T-helper 1 cell treated with Interleukin-12 subunit alpha and Interleukin-12 subunit beta and Interleukin-4 antibody, amounts not matched to agents 30 μg/mL and 1 μg/mL, for 36 hours (primary cell): Measurements from ENCODE around the gene FLNB.

Experiments
- H3K27ac Mint-ChIP-seq: one replicate; pipeline ENCODE4 v1.8.0; 2021; ENCODE audit warnings: mild to moderate bottlenecking, mixed read lengths
- H3K27me3 Mint-ChIP-seq: one replicate; pipeline ENCODE4 v1.8.0; 2021; ENCODE audit warnings: low read depth, mixed read lengths
- H3K36me3 Mint-ChIP-seq: one replicate; pipeline ENCODE4 v1.8.0; 2021; ENCODE audit warnings: low read depth, mixed read lengths
- H3K4me1 Mint-ChIP-seq: one replicate; pipeline ENCODE4 v1.8.0; 2021; ENCODE audit warnings: low read depth, mixed read lengths
- H3K4me3 Mint-ChIP-seq: one replicate; pipeline ENCODE4 v1.8.0; 2021; ENCODE audit warnings: mild to moderate bottlenecking, moderate library complexity, mixed read lengths
- H3K9me3 Mint-ChIP-seq: one replicate; pipeline ENCODE4 v1.8.0; 2021; ENCODE audit warnings: mixed read lengths

The FLNB gene

DNA sequence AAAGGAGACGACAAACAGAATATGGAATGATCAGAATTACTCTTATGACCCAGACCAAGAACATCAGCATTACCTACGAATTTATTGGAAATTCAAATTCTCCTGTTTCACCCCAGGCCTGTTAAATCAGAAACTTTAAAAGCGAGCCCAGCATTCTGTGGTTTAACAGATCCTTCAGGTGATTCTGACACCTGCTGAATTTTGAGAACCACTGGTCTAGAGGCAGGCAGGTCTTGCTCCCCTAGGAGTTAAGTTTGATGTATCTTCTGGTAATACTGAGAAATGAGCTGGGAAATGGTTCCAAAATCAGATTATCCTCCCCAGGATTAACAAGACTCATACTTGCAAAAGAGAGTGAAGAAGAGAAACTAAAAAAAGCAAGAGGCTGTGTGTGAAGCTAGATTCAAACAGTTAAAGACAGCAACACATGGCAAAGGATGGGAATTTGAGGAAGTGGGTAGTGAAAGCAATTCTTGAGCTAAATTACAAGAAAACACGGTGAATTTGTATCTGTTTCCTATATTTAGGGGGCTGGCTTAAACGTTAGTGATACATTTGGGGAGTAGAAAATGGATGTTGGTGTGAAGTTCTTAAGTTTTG is 66.0 kb downstream of the FLNB start:
- Mint-ChIP-seq H3K27ac (peak overlapping the region; percentile 8), H3K4me1 (peaks cover 13% of the 10 kb centered on the region), H3K4me3 (peak overlapping the region; percentile 10), H3K27me3 (no peaks in the 10 kb centered on the region), H3K9me3 (no peaks in the 10 kb centered on the region), H3K36me3 (peaks cover 5% of the 10 kb centered on the region)

GRCh38 chr3:58074997-58075396 is 66.8 kb downstream of the FLNB start:
- no peak overlapping the region for H3K4me3 Mint-ChIP-seq
- peaks cover 10% of the 10 kb centered on the region for H3K36me3 Mint-ChIP-seq
- no peaks in the 10 kb centered on the region for H3K9me3 Mint-ChIP-seq
- peaks cover 17% of the 10 kb centered on the region for H3K4me1 Mint-ChIP-seq
- no peak overlapping the region for H3K27ac Mint-ChIP-seq
- H3K27me3 Mint-ChIP-seq: no peaks in the 10 kb centered on the region

DNA sequence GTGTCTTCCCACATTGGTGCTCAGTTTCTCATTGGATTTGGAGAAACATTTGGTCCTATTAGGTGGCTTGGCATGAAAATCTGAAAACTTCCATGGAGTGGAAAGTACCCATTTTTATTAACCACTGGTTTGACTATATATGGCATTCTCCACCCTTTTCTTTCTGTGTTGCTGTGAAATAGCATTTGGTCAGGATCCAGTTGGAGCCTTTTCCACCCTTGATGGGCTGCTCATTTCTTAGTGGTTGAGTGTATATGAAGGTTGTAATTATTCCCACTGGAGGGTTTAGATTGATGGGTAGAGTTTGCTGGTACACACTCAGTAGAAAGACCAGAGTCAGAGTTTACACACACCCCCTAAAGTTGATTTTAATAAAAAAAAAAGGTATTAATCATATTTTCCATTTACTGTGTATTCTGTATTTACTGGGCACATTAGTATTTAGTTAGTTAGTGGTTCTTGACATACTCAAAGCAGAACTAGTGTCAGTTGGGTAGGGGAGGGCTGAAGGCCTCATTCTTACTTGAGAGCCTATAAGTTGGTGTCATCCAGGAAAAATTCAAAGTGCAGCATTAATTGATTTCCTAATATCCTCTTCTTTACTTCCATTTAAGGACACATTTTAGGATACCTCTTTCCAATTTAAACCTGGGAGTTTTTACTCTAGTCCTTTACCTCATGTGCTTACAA is 69.5 kb downstream of the FLNB start:
- H3K27ac Mint-ChIP-seq: no peak overlapping the region

GRCh38 chr3:58078610-58079009 is 70.4 kb downstream of the FLNB start:
- H3K27ac Mint-ChIP-seq: no peak overlapping the region
- no peaks in the 10 kb centered on the region for H3K27me3 Mint-ChIP-seq
- no peaks in the 10 kb centered on the region for H3K9me3 Mint-ChIP-seq
- peaks cover 27% of the 10 kb centered on the region for H3K4me1 Mint-ChIP-seq
- H3K36me3 Mint-ChIP-seq: peaks cover 16% of the 10 kb centered on the region
- no peak overlapping the region for H3K4me3 Mint-ChIP-seq

More for the DNA sequence above, 69.5 kb downstream of the FLNB start:
- Mint-ChIP-seq H3K4me1 (peaks cover 27% of the 10 kb centered on the region), H3K36me3 (peaks cover 16% of the 10 kb centered on the region), H3K27me3 (no peaks in the 10 kb centered on the region), H3K4me3 (no peak overlapping the region), H3K9me3 (no peaks in the 10 kb centered on the region)

DNA sequence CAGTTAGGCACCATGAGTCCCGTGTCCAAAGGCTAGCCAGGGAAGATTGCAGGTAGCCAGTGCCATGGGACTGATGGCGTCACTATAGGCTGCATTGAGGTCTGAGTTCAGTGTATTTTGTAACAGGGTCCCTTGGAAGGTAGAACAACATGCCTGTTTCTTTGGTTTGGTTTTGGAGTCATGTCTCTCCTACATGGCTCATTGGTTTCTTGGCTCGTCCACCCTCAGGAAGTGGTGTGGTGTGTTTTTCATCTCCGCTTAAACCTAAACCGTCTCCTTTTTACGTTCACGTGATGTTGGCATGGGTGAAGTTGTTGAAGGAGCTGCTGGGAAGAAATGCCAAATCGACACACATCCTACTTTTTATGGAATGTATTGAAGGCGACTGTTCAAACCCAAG is 71.6 kb downstream of the FLNB start:
- no peaks in the 10 kb centered on the region for H3K9me3 Mint-ChIP-seq
- peaks cover 22% of the 10 kb centered on the region for H3K4me1 Mint-ChIP-seq
- no peak overlapping the region for H3K4me3 Mint-ChIP-seq
- H3K36me3 Mint-ChIP-seq: peaks cover 18% of the 10 kb centered on the region
- H3K27ac Mint-ChIP-seq: no peak overlapping the region
- H3K27me3 Mint-ChIP-seq: no peaks in the 10 kb centered on the region

- no peaks in the 10 kb centered on the region for H3K9me3 Mint-ChIP-seq
- peaks cover 32% of the 10 kb centered on the region for H3K4me1 Mint-ChIP-seq
- peaks cover 23% of the 10 kb centered on the region for H3K36me3 Mint-ChIP-seq
- H3K27ac Mint-ChIP-seq: peak overlapping the region; percentile 87
- no peaks in the 10 kb centered on the region for H3K27me3 Mint-ChIP-seq
- H3K4me3 Mint-ChIP-seq: peak overlapping the region; percentile 74
These were observed 73.8 kb downstream of the FLNB start for GRCh38 chr3:58082047-58082446.

- no peaks in the 10 kb centered on the region for H3K27me3 Mint-ChIP-seq
- H3K4me3 Mint-ChIP-seq: no peak overlapping the region
- H3K9me3 Mint-ChIP-seq: no peaks in the 10 kb centered on the region
- H3K4me1 Mint-ChIP-seq: peaks cover 32% of the 10 kb centered on the region
- no peak overlapping the region for H3K27ac Mint-ChIP-seq
- peaks cover 22% of the 10 kb centered on the region for H3K36me3 Mint-ChIP-seq
These were observed 75.9 kb downstream of the FLNB start for GRCh38 chr3:58084166-58084565.

GRCh38 chr3:58084788-58085543 is 76.7 kb downstream of the FLNB start:
- H3K27me3 Mint-ChIP-seq: no peaks in the 10 kb centered on the region
- no peak overlapping the region for H3K4me3 Mint-ChIP-seq
- peaks cover 29% of the 10 kb centered on the region for H3K4me1 Mint-ChIP-seq
- H3K9me3 Mint-ChIP-seq: no peaks in the 10 kb centered on the region
- peak overlapping the region; percentile 37 for H3K27ac Mint-ChIP-seq
- peaks cover 18% of the 10 kb centered on the region for H3K36me3 Mint-ChIP-seq

GRCh38 chr3:58085616-58086015 is 77.4 kb downstream of the FLNB start:
- no peak overlapping the region for H3K4me3 Mint-ChIP-seq
- H3K27ac Mint-ChIP-seq: no peak overlapping the region

GRCh38 chr3:58088501-58088900 is 80.3 kb downstream of the FLNB start:
- peaks cover 13% of the 10 kb centered on the region for H3K36me3 Mint-ChIP-seq
- peaks cover 15% of the 10 kb centered on the region for H3K4me1 Mint-ChIP-seq
- H3K27ac Mint-ChIP-seq: no peak overlapping the region
- no peak overlapping the region for H3K4me3 Mint-ChIP-seq
- H3K9me3 Mint-ChIP-seq: no peaks in the 10 kb centered on the region
- no peaks in the 10 kb centered on the region for H3K27me3 Mint-ChIP-seq

More at GRCh38 chr3:58085616-58086015, 77.4 kb downstream of the FLNB start:
- Mint-ChIP-seq H3K36me3 (peaks cover 15% of the 10 kb centered on the region), H3K4me1 (peaks cover 28% of the 10 kb centered on the region), H3K27me3 (no peaks in the 10 kb centered on the region), H3K9me3 (no peaks in the 10 kb centered on the region)

DNA sequence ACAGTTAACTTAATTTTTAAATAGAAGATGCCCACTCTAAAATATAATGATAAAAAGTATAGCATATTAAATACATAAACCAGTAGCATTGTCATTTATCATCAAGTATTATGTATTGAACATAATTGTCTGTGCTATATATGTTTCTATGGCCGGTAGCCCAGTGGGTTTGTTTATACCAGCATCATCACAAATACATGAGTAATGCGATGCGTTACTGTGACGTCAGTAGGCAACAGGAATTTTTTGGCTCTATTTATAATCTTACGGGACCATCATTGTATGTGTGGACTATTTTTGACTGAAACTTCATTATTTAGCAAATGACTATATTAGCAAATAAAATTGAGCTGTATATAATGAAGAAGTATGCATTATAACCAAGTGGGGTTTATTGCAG is 82.1 kb downstream of the FLNB start:
- Mint-ChIP-seq H3K4me1 (peaks cover 6% of the 10 kb centered on the region), H3K36me3 (peaks cover 5% of the 10 kb centered on the region), H3K27ac (no peak overlapping the region), H3K27me3 (no peaks in the 10 kb centered on the region), H3K9me3 (no peaks in the 10 kb centered on the region), H3K4me3 (no peak overlapping the region)

DNA sequence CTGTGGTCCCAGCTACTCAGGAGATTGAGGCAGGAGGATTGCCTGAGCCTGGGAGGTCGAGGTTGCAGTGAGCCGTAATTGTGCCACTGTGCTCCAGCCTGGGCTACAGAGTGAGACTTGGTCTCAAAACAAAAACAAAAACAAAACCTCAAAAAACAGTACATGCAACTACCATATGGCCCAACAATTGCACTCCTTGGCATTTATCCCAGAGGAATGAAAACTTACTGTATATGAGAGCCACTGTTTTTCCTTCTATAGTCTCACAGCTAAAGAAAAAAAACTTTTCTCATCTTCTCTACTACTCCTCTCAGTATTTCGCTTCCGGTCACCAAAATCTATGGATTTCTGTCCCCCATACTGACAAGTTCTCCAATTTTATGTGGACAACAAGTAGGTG is 84.3 kb downstream of the FLNB start:
- Mint-ChIP-seq H3K4me3 (no peak overlapping the region), H3K4me1 (no peaks in the 10 kb centered on the region), H3K27ac (no peak overlapping the region), H3K9me3 (no peaks in the 10 kb centered on the region), H3K27me3 (no peaks in the 10 kb centered on the region), H3K36me3 (peaks cover 8% of the 10 kb centered on the region)

DNA sequence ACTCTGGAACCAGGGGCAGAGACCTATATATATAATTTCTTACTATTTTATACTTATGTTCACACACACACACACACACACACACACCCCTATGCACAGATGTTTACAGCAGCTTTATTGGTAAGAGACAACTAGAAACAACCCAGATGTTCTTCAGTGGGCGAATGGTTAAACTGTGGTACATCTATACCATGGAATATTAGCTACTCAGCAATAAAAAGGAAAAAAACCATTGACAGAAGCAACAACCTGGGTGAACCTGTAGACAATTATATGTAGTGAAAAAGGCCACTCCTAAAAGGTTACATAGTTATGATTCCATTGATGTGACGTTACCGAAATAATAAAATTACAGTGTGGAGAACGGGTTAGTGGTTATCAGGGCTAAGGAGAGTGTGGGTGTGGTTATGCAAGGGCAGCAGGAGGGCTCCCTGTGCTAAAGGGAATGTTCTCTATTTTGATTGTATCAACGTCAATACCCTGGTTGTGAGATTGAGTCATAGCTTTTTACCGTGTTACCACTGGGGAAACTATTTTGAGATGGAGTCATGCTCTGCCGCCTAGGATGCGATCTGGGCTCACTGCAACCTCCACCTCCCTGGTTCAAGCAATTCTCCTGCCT is 85.5 kb downstream of the FLNB start:
- Mint-ChIP-seq H3K36me3 (peaks cover 11% of the 10 kb centered on the region), H3K27me3 (no peaks in the 10 kb centered on the region), H3K4me3 (no peak overlapping the region), H3K9me3 (no peaks in the 10 kb centered on the region), H3K4me1 (no peaks in the 10 kb centered on the region), H3K27ac (no peak overlapping the region)

DNA sequence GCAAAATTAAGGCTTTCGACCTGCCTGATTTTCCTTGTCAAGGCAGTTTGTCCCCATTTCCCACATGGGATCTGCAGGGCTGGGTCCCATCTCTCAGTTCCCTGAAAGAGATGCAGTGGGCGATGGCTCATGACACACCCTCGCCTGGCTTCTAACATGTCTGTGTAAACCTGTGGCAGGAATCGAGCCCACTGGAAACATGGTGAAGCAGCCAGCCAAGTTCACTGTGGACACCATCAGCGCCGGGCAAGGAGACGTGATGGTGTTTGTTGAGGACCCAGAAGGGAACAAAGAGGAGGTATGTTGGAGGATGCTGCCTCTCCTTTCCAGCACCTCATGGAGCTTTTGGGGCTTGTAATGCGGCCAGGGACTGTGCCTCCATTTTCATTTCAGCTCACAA is 86.4 kb downstream of the FLNB start:
- Mint-ChIP-seq H3K27ac (no peak overlapping the region), H3K4me1 (no peaks in the 10 kb centered on the region), H3K36me3 (peaks cover 13% of the 10 kb centered on the region), H3K9me3 (no peaks in the 10 kb centered on the region), H3K4me3 (no peak overlapping the region), H3K27me3 (no peaks in the 10 kb centered on the region)
